Tongue (tissue), 2 donors: ENCODE data around the gene FUT8. TPM values are rescaled to one million over a fixed set of nuclear protein-coding genes. Genes with fewer than 3 reads are reported as not detected.
"Not testable (repeated sequence)": the region's sequence is repeated elsewhere in the genome, so short reads cannot be mapped to it uniquely, and the experiment has no call there.

Source experiments
- DNase-seq: peaks from one replicate; pipeline ENCODE4 v3.0.0-alpha.2; 2015
- total RNA-seq: library from RNA; depleted of rRNA; stranded (reverse); fragments of >200 nt; gene quantifications from one replicate; pipeline ENCODE4 v1.2.3, GENCODE V29; 2014

Gene FUT8
- total RNA-seq, 1 donor from 2014 or later = 45.1 TPM

GRCh38 chr14:65627315-65627714 is 214.8 kb downstream of the FUT8 start:
- no peak for DNase-seq

GRCh38 chr14:65628664-65629063 is 216.1 kb downstream of the FUT8 start:
- DNase-seq = no peak

GRCh38 chr14:65631040-65631439 is 218.5 kb downstream of the FUT8 start:
- no peak for DNase-seq

- DNase-seq = no peak
Observed at GRCh38 chr14:65632487-65632886, 220.0 kb downstream of the FUT8 start.

GRCh38 chr14:65633666-65634065 is 221.1 kb downstream of the FUT8 start:
- DNase-seq = not testable (repeated sequence)

- no peak for DNase-seq
Observed at GRCh38 chr14:65637780-65638179, 225.2 kb downstream of the FUT8 start.

GRCh38 chr14:65639216-65639615 is 226.7 kb downstream of the FUT8 start:
- no peak for DNase-seq

GRCh38 chr14:65650826-65651225 is 238.3 kb downstream of the FUT8 start:
- DNase-seq = no peak

GRCh38 chr14:65656554-65656953 is 244.0 kb downstream of the FUT8 start:
- DNase-seq = no peak

- no peak for DNase-seq
Observed at GRCh38 chr14:65658202-65658601, 245.7 kb downstream of the FUT8 start.

- DNase-seq = peak; percentile 1
Observed at GRCh38 chr14:65661865-65662264, 249.3 kb downstream of the FUT8 start.

- no peak for DNase-seq
Observed at GRCh38 chr14:65664436-65664835, 251.9 kb downstream of the FUT8 start.

GRCh38 chr14:65676361-65677014 is 264.0 kb downstream of the FUT8 start:
- no peak for DNase-seq

GRCh38 chr14:65685572-65685971 is 273.0 kb downstream of the FUT8 start:
- no peak for DNase-seq

GRCh38 chr14:65686761-65687160 is 274.2 kb downstream of the FUT8 start:
- DNase-seq = no peak

GRCh38 chr14:65689070-65689469 is 276.5 kb downstream of the FUT8 start:
- DNase-seq = no peak

- not testable (repeated sequence) for DNase-seq
Observed at GRCh38 chr14:65692566-65692965, 280.0 kb downstream of the FUT8 start.

GRCh38 chr14:65696801-65697200 is 284.3 kb downstream of the FUT8 start:
- DNase-seq = no peak

- DNase-seq = no peak
Observed at GRCh38 chr14:65703521-65703920, 291.0 kb downstream of the FUT8 start.

- no peak for DNase-seq
Observed at GRCh38 chr14:65703996-65704395, 291.5 kb downstream of the FUT8 start.

- DNase-seq = no peak
Observed at GRCh38 chr14:65704437-65704836, 291.9 kb downstream of the FUT8 start.

- DNase-seq = no peak
Observed at GRCh38 chr14:65704850-65705249, 292.3 kb downstream of the FUT8 start.

GRCh38 chr14:65709576-65709975 is 297.0 kb downstream of the FUT8 start:
- DNase-seq = no peak

GRCh38 chr14:65716813-65717212 is 304.3 kb downstream of the FUT8 start:
- DNase-seq = not testable (repeated sequence)
